HCT116 (cell line): ENCODE measurements around the gene SDHAF4. TPM values are rescaled to one million over a fixed set of nuclear protein-coding genes. Genes with fewer than 3 reads are reported as not detected.

Experiments
- ATAC-seq: fragments of 200-7000 bp; cut with Tn5 transposase; 2 replicates; pipeline ENCODE4 v1.9.1; 2020; ENCODE audit warnings: mild to moderate bottlenecking, moderate library complexity
- BruUV-seq: library from RNA; stranded (reverse); fragments of 400-500 nt; replicated peaks from 2 replicates; lab custom pipeline; 2021; lab: Mats Ljungman, UMichigan
- CTCF ChIA-PET: fragments of 300-600 bp; sonication (Branson Sonifier 250); formaldehyde crosslinking; loops from one replicate; lab custom pipeline; 2021; ENCODE audit warnings: antibody characterized with exemption; lab: Charles Lee
- POLR2A ChIA-PET: fragments of 300-600, 350-600 bp; sonication (Branson Sonifier 250); formaldehyde crosslinking; loops from one replicate; lab custom pipeline; 2021; ENCODE audit warnings: antibody characterized with exemption; lab: Charles Lee
- RAD21 ChIA-PET, 2 experiments: fragments of 300-600 bp; sonication (Branson Sonifier 250); formaldehyde crosslinking; loops; one replicate each; lab custom pipeline; 2023; ENCODE audit warnings: low total read pairs in 2 of 2; ENCODE audit not compliant: uncharacterized antibody in 2 of 2, unreplicated experiment in 2 of 2, low non-redundant PET in 1 of 2; lab: Charles Lee
- DNase-seq: peaks from one replicate; pipeline ENCODE4 v3.0.0-alpha.2; 2010; ENCODE audit warnings: low read depth, low spot score
- H2AFZ ChIP-seq: fragments of 200-600 bp; shearing (Covaris generic), sonication (generic); 2 replicates; pipeline ENCODE4 v1.6.1; 2017; ENCODE audit warnings: low read depth, mixed run types, mixed read lengths, antibody characterized with exemption, low read length; ENCODE audit not compliant: poor library complexity, severe bottlenecking
- H3K27ac ChIP-seq: 2 replicates; pipeline ENCODE4 v1.5.1; 2012; ENCODE audit warnings: low read depth, low read length
- H3K27me3 ChIP-seq: fragments of 200-600 bp; sonication (generic); 2 replicates; pipeline ENCODE4 v1.6.1; 2016; ENCODE audit warnings: mixed run types, low read length, mixed read lengths; ENCODE audit not compliant: insufficient read depth
- H3K36me3 ChIP-seq, 2 experiments: fragments of 200-500 bp in 1 of 2; fragments of 200-600 bp in 1 of 2; sonication (Bioruptor generic) in 1 of 2; sonication (generic) in 1 of 2; 2 replicates each; pipeline versions ENCODE4 v1.5.1 to v1.6.1; 2014 to 2016; ENCODE audit warnings: low read length in 2 of 2, inconsistent platforms in 1 of 2, mixed read lengths in 1 of 2, mixed run types in 1 of 2; ENCODE audit not compliant: insufficient read depth in 2 of 2, control insufficient read depth in 1 of 2
- H3K4me1 ChIP-seq, 2 experiments: fragments of 200-600 bp in 1 of 2; sonication (generic) in 1 of 2; 2 replicates each; pipeline versions ENCODE4 v1.5.1 to v1.6.1; 2012 to 2017; ENCODE audit warnings: low read length in 2 of 2, inconsistent platforms in 1 of 2, mild to moderate bottlenecking in 1 of 2, mixed read lengths in 1 of 2, mixed run types in 1 of 2, moderate library complexity in 1 of 2; ENCODE audit not compliant: insufficient read depth in 2 of 2, control insufficient read depth in 1 of 2
- H3K4me2 ChIP-seq: fragments of 200-600 bp; sonication (generic); 2 replicates; pipeline ENCODE4 v1.6.1; 2017; ENCODE audit warnings: mixed run types, low read length, mixed read lengths
- H3K4me3 ChIP-seq, 2 experiments: fragments of 200-600 bp in 1 of 2; sonication (generic) in 1 of 2; replicated peaks in 1 of 2; 2 replicates each; pipeline ENCODE4 v1.5.1; 2011 to 2016; ENCODE audit warnings: low read length in 2 of 2, control low read depth in 1 of 2, low read depth in 1 of 2, mild to moderate bottlenecking in 1 of 2, mixed read lengths in 1 of 2, mixed run types in 1 of 2
- H3K79me2 ChIP-seq: fragments of 200-600 bp; sonication (generic); 2 replicates; pipeline ENCODE4 v1.6.1; 2017; ENCODE audit warnings: mild to moderate bottlenecking, mixed run types, low read length, moderate library complexity, mixed read lengths; ENCODE audit not compliant: insufficient read depth
- H3K9ac ChIP-seq: fragments of 200-600 bp; sonication (generic); 2 replicates; pipeline ENCODE4 v1.6.1; 2016; ENCODE audit warnings: low read length, mixed read lengths
- H3K9me2 ChIP-seq: fragments of 200-600 bp; sonication (generic), shearing (Covaris generic); 2 replicates; pipeline ENCODE4 v1.6.1; 2017; ENCODE audit warnings: mixed run types, mild to moderate bottlenecking, moderate library complexity; ENCODE audit not compliant: insufficient read depth
- H3K9me3 ChIP-seq, 2 experiments: fragments of 200-500 bp in 1 of 2; fragments of 200-600 bp in 1 of 2; sonication (Bioruptor generic) in 1 of 2; sonication (generic) in 1 of 2; 2 replicates each; pipeline ENCODE4 v1.6.1; 2014 to 2017; ENCODE audit warnings: low read length in 2 of 2, mixed read lengths in 2 of 2, inconsistent platforms in 1 of 2, low read depth in 1 of 2, mild to moderate bottlenecking in 1 of 2, mixed run types in 1 of 2, moderate library complexity in 1 of 2; ENCODE audit not compliant: control insufficient read depth in 1 of 2, insufficient read depth in 1 of 2
- H4K20me1 ChIP-seq: fragments of 200-600 bp; sonication (generic), shearing (Covaris generic); 2 replicates; pipeline ENCODE4 v1.6.1; 2017; ENCODE audit warnings: mixed run types, mild to moderate bottlenecking, moderate library complexity; ENCODE audit not compliant: insufficient read depth
- CEBPB ChIP-seq: IDR thresholded peaks from 2 replicates; pipeline ENCODE4 v1.6.1; 2012; ENCODE audit warnings: low read depth
- ELF1 ChIP-seq: IDR thresholded peaks from 2 replicates; pipeline ENCODE4 v1.6.1; 2012; ENCODE audit warnings: low read depth, borderline replicate concordance
- EZH2 ChIP-seq: fragments of 200-600 bp; sonication (generic); IDR thresholded peaks from 2 replicates; pipeline ENCODE4 v1.6.1; 2017; ENCODE audit warnings: antibody characterized with exemption, mixed run types
- FOSL1 ChIP-seq: IDR thresholded peaks from 2 replicates; pipeline ENCODE4 v1.6.1; 2012; ENCODE audit warnings: low read depth
- JUND ChIP-seq: IDR thresholded peaks from 2 replicates; pipeline ENCODE4 v1.6.1; 2012
- POLR2A ChIP-seq: IDR thresholded peaks from 2 replicates; pipeline ENCODE4 v1.7.0; 2011; ENCODE audit warnings: borderline replicate concordance; ENCODE audit not compliant: insufficient read depth, insufficient read length; ENCODE audit errors: extremely low read depth
- RAD21 ChIP-seq: IDR thresholded peaks from 2 replicates; pipeline ENCODE4 v1.6.1; 2012; ENCODE audit warnings: low read depth, mild to moderate bottlenecking
- SIN3A ChIP-seq: IDR thresholded peaks from 2 replicates; pipeline ENCODE4 v1.6.1; 2012; ENCODE audit warnings: low read depth
- ZNF274 ChIP-seq: fragments of 200-500 bp; sonication (Bioruptor generic); IDR thresholded peaks from 2 replicates; pipeline ENCODE4 v1.6.1; 2014; ENCODE audit warnings: mild to moderate bottlenecking, low read depth, low read length, inconsistent platforms
- intact Hi-C: fragments of 100-400 bp; cut with micrococcal nuclease; formaldehyde crosslinking; loops from 2 replicates; pipeline ENCODE4 v1.10.0; 2022
- total RNA-seq: library from RNA; stranded (reverse); gene quantifications from one replicate; pipeline ENCODE4 v1.2.1, GENCODE V29; 2021; ENCODE audit not compliant: unreplicated experiment
- TF ChIP-seq, protein P1 (sequence below), 3 experiments: fragments of 200-600 bp in 1 of 3; sonication (generic) in 1 of 3; IDR thresholded peaks in 2 of 3; conservative IDR thresholded peaks in 1 of 3; 2 replicates each; pipeline ENCODE4 v1.5.1; 2012 to 2017; ENCODE audit warnings: low read depth in 2 of 3, low read length in 2 of 3, antibody characterized with exemption in 1 of 3, borderline replicate concordance in 1 of 3, control low read depth in 1 of 3, mild to moderate bottlenecking in 1 of 3, mixed read lengths in 1 of 3, mixed run types in 1 of 3, moderate library complexity in 1 of 3; ENCODE audit not compliant: insufficient read depth in 1 of 3
- TF ChIP-seq, protein P2 (sequence below): IDR thresholded peaks from 2 replicates; pipeline ENCODE4 v1.6.1; 2011; ENCODE audit warnings: mild to moderate bottlenecking, low read length, moderate library complexity; ENCODE audit not compliant: insufficient replicate concordance; ENCODE audit errors: extremely low read depth

The SDHAF4 gene
- total RNA-seq, 1 experiment from 2014 or later = 8.9 TPM

DNA sequence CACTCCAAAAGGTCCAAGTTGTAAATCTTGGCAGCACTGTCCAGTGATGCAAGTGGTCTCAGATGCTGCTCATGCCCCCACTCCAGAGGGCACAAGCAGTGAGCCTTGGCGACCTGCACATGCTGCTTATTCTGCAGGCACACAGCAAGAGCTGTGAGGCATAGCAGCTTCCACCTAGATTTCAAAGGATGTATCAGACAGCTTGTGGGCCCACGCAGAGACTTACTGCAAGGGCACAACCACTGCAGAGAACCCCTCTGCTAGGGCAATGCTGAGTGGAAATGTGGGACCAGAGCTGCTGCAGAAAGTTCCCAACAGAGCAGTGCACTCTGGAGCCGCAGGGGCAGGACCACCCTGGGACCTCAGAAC is 26.4 kb downstream of the SDHAF4 start:
- BruUV-seq = no TSS peak
- Histone ChIP-seq H3K4me2 (no peak overlapping the region), H2AFZ (no peak overlapping the region), H3K79me2 (no peaks in the 10 kb centered on the region), H3K27me3 (no peaks in the 10 kb centered on the region), H3K9me3 (no peaks in the 10 kb centered on the region), H3K27ac (no peak overlapping the region), H3K4me1 (no peaks in the 10 kb centered on the region), H3K4me3 (no peak overlapping the region), H3K9ac (no peak overlapping the region), H4K20me1 (no peaks in the 10 kb centered on the region), H3K36me3 (no peaks in the 10 kb centered on the region), H3K9me2 (no peaks in the 10 kb centered on the region)
- RAD21 ChIA-PET = no interaction called here
- DNase-seq (no peak), ATAC-seq (no peak)
- CTCF ChIA-PET = no interaction called here
- POLR2A ChIA-PET = no interaction called here
- TF ChIP-seq EZH2 (no peak), FOSL1 (no peak), SIN3A (no peak), RAD21 (no peak), ZNF274 (no peak), ELF1 (no peak), POLR2A (no peak), JUND (no peak), CEBPB (no peak)
- TF ChIP-seq, protein P1, sequence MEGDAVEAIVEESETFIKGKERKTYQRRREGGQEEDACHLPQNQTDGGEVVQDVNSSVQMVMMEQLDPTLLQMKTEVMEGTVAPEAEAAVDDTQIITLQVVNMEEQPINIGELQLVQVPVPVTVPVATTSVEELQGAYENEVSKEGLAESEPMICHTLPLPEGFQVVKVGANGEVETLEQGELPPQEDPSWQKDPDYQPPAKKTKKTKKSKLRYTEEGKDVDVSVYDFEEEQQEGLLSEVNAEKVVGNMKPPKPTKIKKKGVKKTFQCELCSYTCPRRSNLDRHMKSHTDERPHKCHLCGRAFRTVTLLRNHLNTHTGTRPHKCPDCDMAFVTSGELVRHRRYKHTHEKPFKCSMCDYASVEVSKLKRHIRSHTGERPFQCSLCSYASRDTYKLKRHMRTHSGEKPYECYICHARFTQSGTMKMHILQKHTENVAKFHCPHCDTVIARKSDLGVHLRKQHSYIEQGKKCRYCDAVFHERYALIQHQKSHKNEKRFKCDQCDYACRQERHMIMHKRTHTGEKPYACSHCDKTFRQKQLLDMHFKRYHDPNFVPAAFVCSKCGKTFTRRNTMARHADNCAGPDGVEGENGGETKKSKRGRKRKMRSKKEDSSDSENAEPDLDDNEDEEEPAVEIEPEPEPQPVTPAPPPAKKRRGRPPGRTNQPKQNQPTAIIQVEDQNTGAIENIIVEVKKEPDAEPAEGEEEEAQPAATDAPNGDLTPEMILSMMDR (IDR thresholded peaks at IDR 0.05 in 2 of 3, conservative IDR thresholded peaks at IDR 0.05 in 1 of 3; ENCODE audit: borderline replicate concordance in 1 of 3, insufficient read depth in 1 of 3, low read depth in 2 of 3, low read length in 2 of 3) = no peak
- TF ChIP-seq, protein P2, sequence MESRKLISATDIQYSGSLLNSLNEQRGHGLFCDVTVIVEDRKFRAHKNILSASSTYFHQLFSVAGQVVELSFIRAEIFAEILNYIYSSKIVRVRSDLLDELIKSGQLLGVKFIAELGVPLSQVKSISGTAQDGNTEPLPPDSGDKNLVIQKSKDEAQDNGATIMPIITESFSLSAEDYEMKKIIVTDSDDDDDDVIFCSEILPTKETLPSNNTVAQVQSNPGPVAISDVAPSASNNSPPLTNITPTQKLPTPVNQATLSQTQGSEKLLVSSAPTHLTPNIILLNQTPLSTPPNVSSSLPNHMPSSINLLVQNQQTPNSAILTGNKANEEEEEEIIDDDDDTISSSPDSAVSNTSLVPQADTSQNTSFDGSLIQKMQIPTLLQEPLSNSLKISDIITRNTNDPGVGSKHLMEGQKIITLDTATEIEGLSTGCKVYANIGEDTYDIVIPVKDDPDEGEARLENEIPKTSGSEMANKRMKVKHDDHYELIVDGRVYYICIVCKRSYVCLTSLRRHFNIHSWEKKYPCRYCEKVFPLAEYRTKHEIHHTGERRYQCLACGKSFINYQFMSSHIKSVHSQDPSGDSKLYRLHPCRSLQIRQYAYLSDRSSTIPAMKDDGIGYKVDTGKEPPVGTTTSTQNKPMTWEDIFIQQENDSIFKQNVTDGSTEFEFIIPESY = no peak
- intact Hi-C loops = loop anchor here (5.0 kb wide), 1 partner anchor 39 kb away; no protein-coding TSS in a partner anchor
